Heart right ventricle (tissue), 16 donors: ENCODE results near the gene P3H3. TPM values are rescaled to one million over a fixed set of nuclear protein-coding genes. Genes with fewer than 3 reads are reported as not detected.
"Not testable (repeated sequence)": the region's sequence is repeated elsewhere in the genome, so short reads cannot be mapped to it uniquely, and the experiment has no call there.

ENCODE experiments used
- ATAC-seq, 8 donors: fragments of 200-7000 bp; cut with Tn5 transposase; one replicate each; pipeline ENCODE4 v1.9.1; 2020; ENCODE audit warnings: mild to moderate bottlenecking in 8 of 8, moderate library complexity in 8 of 8, moderate number of reproducible peaks in 1 of 8
- DNase-seq, 2 donors: peaks; one replicate each; pipeline ENCODE4 v3.0.0-alpha.2; 2020
- H3K27ac ChIP-seq, 10 donors: fragments of 200-600 bp; sonication (generic) in 2 of 10; one replicate each; pipeline versions ENCODE4 v1.5.0 to v1.8.0; 2020 to 2022; ENCODE audit warnings: mild to moderate bottlenecking in 3 of 10
- H3K27me3 ChIP-seq, 7 donors: fragments of 200-600 bp; one replicate each; pipeline ENCODE4 v1.8.0; 2021 to 2022; ENCODE audit warnings: mild to moderate bottlenecking in 2 of 7
- H3K36me3 ChIP-seq, 9 donors: fragments of 200-600 bp; sonication (generic) in 1 of 9; one replicate each; pipeline versions ENCODE4 v1.5.0 to v1.8.0; 2020 to 2022; ENCODE audit warnings: mild to moderate bottlenecking in 2 of 9
- H3K4me1 ChIP-seq, 9 donors: fragments of 200-600 bp; sonication (generic) in 1 of 9; one replicate each; pipeline versions ENCODE4 v1.5.0 to v1.8.0; 2020 to 2022; ENCODE audit warnings: mild to moderate bottlenecking in 4 of 9
- H3K4me3 ChIP-seq, 10 donors: fragments of 200-600 bp; sonication (generic) in 2 of 10; one replicate each; pipeline versions ENCODE4 v1.5.0 to v1.8.0; 2020 to 2022; ENCODE audit warnings: mild to moderate bottlenecking in 7 of 10, moderate library complexity in 2 of 10
- H3K9me3 ChIP-seq, 11 donors: fragments of 200-600 bp in 10 of 11; sonication (generic) in 2 of 11; one replicate each; pipeline versions ENCODE4 v1.5.0 to v1.8.0; 2013 to 2022; ENCODE audit warnings: mild to moderate bottlenecking in 2 of 11, control low read depth in 1 of 11, moderate library complexity in 1 of 11
- CTCF ChIP-seq, 9 donors: fragments of 200-600 bp; sonication (generic) in 2 of 9; IDR thresholded peaks; one replicate each; pipeline versions ENCODE4 v1.5.0 to v1.8.0; 2021 to 2022; ENCODE audit warnings: antibody characterized with exemption in 9 of 9, mild to moderate bottlenecking in 5 of 9, moderate library complexity in 1 of 9
- WGBS, 2 donors: extraction: QIAGEN DNeasy Blood & Tissue Kit; methylation state at CpG; one replicate each; pipeline ENCODE4 v1.1.7; 2013; ENCODE audit warnings: inconsistent platforms in 1 of 2; 5-methylcytosine and 5-hydroxymethylcytosine counted together
- intact Hi-C, 10 donors: fragments of 100-400 bp; cut with DNase I; formaldehyde crosslinking; loops; one replicate each; pipeline versions ENCODE4 v1.11.1 to v1.14.2; 2022
- polyA plus RNA-seq, 2 donors: library from polyadenylated mRNA; stranded (reverse); fragments of 200-250 nt; gene quantifications; one replicate each; pipeline ENCODE4 v1.2.3, GENCODE V29; 2013
- total RNA-seq, 10 donors: library from RNA; stranded (reverse); fragmentation: NEBNext Ultra II Directional in 3 of 10; extraction: Animal tissue kit (Norgen Biotek cat#: 25700) in 3 of 10; gene quantifications; one replicate each; pipeline versions ENCODE4 v1.2.1 to v1.2.4, GENCODE V29; 2021 to 2023
- donor health status: Arrhythmogenic right ventricular cardiomyopathy.
- donor health status: ischemic (EF 13 %, LVEDD 7.1; RV severe dilation, severe dysfunction).
- donor health status: healthy with polysubstance abuse.
- donor health status: DM: no; HTN: yes; CAD: no.
- donor health status: DM: no; HTN: no; CAD: no.
- donor health status: ischemic (EF 25% LVEDD 6.9; RV normal size, moderate dysfunction).
- donor health status: ischemic (EF 25% LVEDD 5.7; RV mildly dilated, moderate dysfunction).
- donor health status: healthy.
- donor health status: DM: yes; HTN: yes; CAD: no.
- donor health status: Ischemic cardiomyopathy.
- donor health status: ischemic (EF 35%, LVEDD 5.7; RV mildly dilated, moderate dysfunction).
- donor health status: nonischemic (EF 11% LVEDD 7.7; RV severe dilation, severe dysfunction).
- donor health status: DM: yes; HTN: yes; CAD: no.
- donor health status: PGD.
- donor health status: ischemic (EF 29% LVEDD 5.4; RV normal size, mild dysfunction).
- donor health status: nonischemic (EF 23%, LVEDD 6.1; RV moderate dilation, normal function).

P3H3 gene
- total and polyA plus RNA-seq, 12 donors, result 6.4 to 37.8 (median 16.0) TPM

DNA sequence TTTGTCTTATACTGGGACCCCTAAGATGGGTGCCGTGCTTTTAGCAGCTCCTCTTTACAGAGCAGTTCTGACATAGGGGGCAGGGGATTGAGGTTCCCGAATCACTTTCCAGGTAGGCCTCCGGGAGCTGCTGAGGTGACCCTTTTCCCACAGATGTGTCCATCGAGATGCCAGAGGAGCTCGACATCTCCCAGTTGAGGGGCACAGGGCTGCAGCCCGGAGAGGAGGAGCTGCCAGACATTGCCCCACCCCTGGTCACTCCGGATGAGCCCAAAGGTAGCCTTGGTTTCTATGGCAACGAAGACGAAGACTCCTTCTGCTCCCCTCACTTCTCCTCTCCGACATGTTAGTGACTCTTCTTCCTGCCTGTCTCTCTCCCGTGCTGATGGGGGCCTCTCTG is 34.8 kb downstream of the P3H3 start:
- DNase-seq (no peak), ATAC-seq (no peak)
- H3K9me3 ChIP-seq, result no peaks in the 10 kb centered on the region
- H3K27me3 ChIP-seq, result no peaks in the 10 kb centered on the region
- H3K36me3 ChIP-seq, result peaks cover 0 to 84% (median 66%) of the 10 kb centered on the region in 9 donors
- no peak for TF ChIP-seq CTCF (IDR thresholded peaks at IDR 0.05)
- intact Hi-C loops, result loop anchor here in 1 of 10 donors (10.0 kb wide), 1 partner anchor 82 kb away; the partner anchor contains the start of genes C12orf57 and RNU7-1
- 93 to 95% methylated on average over 11 of the region's 11 CpGs for WGBS, 2 donors
- H3K4me1 ChIP-seq, result peaks cover 5 to 11% (median 7%) of the 10 kb centered on the region in 9 donors
- H3K4me3 ChIP-seq, result no peak overlapping the region
- H3K27ac ChIP-seq, result no peak overlapping the region

GRCh38 chr12:6863586-6864321 is 35.5 kb downstream of the P3H3 start:
- TF ChIP-seq CTCF (IDR thresholded peaks at IDR 0.05), result no peak
- no peaks in the 10 kb centered on the region for H3K9me3 ChIP-seq
- 94 to 98% methylated on average over 16 of the region's 16 CpGs for WGBS, 2 donors
- H3K27me3 ChIP-seq, result no peaks in the 10 kb centered on the region
- DNase-seq (no peak), ATAC-seq (no peak)
- no peak overlapping the region for H3K4me3 ChIP-seq
- peaks cover 11 to 19% (median 14%) of the 10 kb centered on the region in 9 donors for H3K4me1 ChIP-seq
- intact Hi-C loops, result loop anchor here in 1 of 10 donors (10.0 kb wide), 1 partner anchor 81 kb away; the partner anchor contains the start of genes C12orf57 and RNU7-1
- no peak overlapping the region for H3K27ac ChIP-seq
- H3K36me3 ChIP-seq, result peaks cover 0 to 76% (median 59%) of the 10 kb centered on the region in 9 donors

DNA sequence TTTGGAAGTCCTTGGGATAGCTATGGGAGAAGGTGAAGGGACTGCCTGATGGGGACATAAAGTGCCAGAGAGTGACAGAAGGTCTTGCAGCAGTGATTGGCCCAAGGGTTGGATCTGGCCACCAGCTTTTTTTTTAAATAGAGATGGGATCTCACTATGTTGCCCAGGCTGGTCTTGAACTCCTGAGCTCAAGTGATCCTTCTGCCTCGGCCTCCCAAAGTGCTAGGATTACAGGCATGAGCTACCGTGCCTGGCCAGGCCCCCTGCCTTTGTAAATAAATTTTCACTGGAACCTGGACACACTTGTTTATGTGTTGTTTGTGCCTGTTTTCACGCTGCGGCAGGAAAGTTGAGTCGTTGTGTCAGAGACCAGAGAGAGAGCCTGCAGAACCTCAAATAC is 37.1 kb downstream of the P3H3 start:
- not testable (repeated sequence) for DNase-seq, H3K27ac ChIP-seq, ATAC-seq, H3K9me3 ChIP-seq, H3K4me3 ChIP-seq, H3K27me3 ChIP-seq
- intact Hi-C loops, result loop anchor here in 2 of 10 donors (5.0 to 10.0 kb wide), 2 partner anchors 72 to 79 kb away; partner anchors contain the start of genes C12orf57 (in 1 of the 2) and RNU7-1 (in 1 of the 2)
- Histone ChIP-seq H3K4me1 (peaks cover 24 to 31% (median 30%) of the 10 kb centered on the region in 9 donors), H3K36me3 (peaks cover 3 to 75% (median 54%) of the 10 kb centered on the region in 9 donors)
- 91 to 95% methylated on average over 5 of the region's 5 CpGs for WGBS, 2 donors

- H3K27me3 ChIP-seq, result no peaks in the 10 kb centered on the region
- no peak for DNase-seq
- H3K4me1 ChIP-seq, result peaks cover 24 to 41% (median 40%) of the 10 kb centered on the region in 9 donors
- WGBS, 2 donors, result 81 to 82% methylated on average over 19 of the region's 19 CpGs
- H3K9me3 ChIP-seq, result no peaks in the 10 kb centered on the region
- intact Hi-C loops, result loop anchor here in 2 of 10 donors (5.0 to 10.0 kb wide), 2 partner anchors 71 to 78 kb away; partner anchors contain the start of genes C12orf57 (in 1 of the 2) and RNU7-1 (in 1 of the 2)
- peaks cover 2 to 75% (median 52%) of the 10 kb centered on the region in 9 donors for H3K36me3 ChIP-seq
- TF ChIP-seq CTCF (IDR thresholded peaks at IDR 0.05), result no peak
- no peak for ATAC-seq
- H3K4me3 ChIP-seq, result peak overlapping the region; percentile 26 to 100 (median 96)
- H3K27ac ChIP-seq, result peak overlapping the region in 9 of 10 donors; percentile 98 to 100 (median 100)
Observed at GRCh38 chr12:6866163-6866919, 38.1 kb downstream of the P3H3 start.
